ENCODE results near the gene NOL12.
"Not testable (repeated sequence)": the region's sequence is repeated elsewhere in the genome, so short reads cannot be mapped to it uniquely, and the experiment has no call there.

The NOL12 gene

GRCh38 chr22:37686002-37686982, at the start of gene NOL12:
Gene NOL12 (plus strand): TSS chr22:37686343. CDS start chr22:37686393, 50 bp downstream.
- DNase-seq: peak; percentile 88

GRCh38 chr22:37636949-37637273, 49.2 kb upstream of the NOL12 start:
- DNase-seq: no peak

GRCh38 chr22:37638391-37639069, 47.6 kb upstream of the NOL12 start:
- DNase-seq: no peak

DNA sequence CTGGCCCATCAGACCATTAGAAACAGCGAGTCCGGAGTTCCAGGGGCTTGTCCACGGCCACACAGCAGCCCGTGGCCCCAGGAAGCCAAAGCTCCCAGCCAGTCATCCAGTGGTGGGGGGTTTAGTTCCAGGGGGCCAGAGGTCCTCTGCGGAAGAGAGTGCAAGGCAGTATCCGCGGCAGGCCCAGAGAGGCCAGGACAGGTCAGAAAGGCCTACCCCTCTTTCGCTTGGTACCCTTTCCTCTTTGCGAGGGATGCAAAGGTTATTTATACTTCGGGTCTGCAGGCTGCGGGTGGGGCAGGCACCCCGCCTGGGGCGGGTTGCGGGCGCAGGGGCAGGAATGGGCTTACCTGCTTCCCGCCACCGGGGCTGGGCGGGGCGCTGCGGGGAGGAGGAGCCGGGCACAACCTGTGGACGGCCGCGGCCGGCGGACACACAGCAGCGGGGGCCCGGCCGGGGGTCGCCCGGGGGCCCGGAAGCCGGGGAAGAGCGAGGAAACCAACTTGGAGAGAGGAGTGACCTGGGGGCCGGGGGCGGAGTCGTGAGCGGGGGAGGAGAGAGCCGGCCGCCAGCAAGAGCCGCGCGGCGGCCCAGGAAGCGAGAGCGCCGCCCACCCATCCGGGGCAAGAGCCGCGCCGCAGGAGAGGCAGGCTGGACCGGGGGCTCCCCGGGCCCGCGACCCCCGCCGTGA, 46.9 kb upstream of the NOL12 start, which contains the start of gene SH3BP1:
SH3BP1 (plus strand) TSS at position 600 of the 691 bp plus-strand sequence. CDS start 119 bp downstream, outside the sequence.
- DNase-seq: peak; percentile 44

DNA sequence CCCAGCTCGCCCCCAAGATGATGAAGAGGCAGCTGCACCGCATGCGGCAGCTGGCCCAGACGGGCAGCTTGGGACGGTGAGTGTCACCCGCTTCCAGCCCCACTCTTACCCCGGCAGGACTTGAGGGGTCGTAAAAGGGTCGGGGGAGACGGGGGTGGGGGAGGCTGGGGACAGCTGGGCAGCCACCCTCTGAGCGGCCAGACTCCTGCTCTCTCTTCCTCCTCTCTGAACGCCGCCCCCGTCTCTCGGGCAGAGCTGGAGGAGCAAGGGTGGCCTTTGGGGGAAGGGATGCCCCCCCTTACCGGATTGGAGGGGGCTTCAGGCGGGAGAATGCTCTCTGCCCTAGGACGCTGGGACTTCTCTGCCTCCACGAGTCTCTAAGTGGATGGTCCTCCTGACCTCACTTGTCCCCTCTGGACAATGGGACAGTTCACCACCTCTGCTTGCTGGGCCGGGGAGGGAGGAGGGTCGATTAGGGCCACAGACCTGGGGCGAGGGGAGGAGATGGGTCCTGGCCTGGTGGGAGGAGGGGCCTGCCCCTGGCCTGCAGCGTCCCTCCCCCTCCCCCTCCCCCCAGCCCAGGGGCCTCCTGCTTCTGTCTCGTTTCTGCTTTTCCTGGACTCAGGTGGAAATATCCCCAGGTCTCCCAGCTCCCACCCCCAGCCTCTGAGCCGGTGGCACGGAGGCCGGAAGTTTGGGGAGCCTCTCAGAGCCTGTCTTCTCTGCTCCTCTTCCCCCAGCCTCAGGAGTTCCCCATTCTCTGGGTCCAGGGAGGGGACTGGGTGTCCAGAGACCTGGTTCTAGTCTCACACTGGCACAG, 46.2 kb upstream of the NOL12 start:
- DNase-seq: no peak

DNA sequence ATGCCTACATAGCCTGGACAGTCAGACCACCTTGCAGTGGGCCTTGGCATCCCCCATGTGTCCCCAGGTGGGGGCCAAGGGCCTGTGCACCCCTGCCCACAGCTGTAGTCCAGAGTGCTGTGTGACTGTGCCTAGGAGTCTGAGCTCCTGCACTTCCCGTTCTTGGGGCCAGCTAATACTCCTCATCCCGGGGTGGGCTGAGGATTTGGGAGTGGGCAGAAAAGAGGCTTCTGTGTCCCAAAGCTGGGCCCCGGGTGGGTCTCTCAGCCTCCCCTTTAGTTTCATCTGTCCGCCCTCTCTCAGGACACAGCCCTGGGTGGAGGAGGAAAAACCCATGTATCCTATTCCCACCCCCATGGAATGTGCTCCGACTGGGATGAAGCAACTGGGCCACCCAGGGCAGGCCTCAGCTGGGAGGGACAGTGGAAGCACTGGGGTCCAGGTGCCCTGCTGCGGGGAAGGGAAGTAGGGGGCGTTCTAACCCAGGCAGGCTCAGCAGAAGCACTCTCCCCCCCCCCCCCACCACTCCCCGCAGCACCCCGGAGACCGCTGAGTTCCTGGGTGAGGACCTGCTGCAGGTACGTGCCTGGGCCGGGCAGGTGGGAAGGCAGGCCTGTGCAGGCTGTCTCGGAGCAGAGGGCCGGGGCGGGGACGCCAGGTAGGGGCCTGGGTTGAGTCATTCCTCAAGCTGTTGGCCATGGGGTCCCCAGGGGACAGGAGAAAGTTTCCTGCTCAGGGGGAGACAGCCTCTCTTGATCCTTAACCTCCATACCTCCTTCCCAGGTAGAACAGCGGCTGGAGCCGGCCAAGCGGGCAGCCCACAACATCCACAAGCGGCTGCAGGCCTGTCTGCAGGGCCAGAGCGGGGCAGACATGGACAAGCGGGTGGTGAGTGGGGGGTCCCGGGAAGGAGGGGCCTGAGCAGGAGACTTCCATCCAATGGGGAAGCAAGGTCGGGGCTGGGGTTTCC, 45.3 kb upstream of the NOL12 start:
- DNase-seq: no peak

- no peak for DNase-seq
Measured at GRCh38 chr22:37641561-37641949, 44.6 kb upstream of the NOL12 start.

DNA sequence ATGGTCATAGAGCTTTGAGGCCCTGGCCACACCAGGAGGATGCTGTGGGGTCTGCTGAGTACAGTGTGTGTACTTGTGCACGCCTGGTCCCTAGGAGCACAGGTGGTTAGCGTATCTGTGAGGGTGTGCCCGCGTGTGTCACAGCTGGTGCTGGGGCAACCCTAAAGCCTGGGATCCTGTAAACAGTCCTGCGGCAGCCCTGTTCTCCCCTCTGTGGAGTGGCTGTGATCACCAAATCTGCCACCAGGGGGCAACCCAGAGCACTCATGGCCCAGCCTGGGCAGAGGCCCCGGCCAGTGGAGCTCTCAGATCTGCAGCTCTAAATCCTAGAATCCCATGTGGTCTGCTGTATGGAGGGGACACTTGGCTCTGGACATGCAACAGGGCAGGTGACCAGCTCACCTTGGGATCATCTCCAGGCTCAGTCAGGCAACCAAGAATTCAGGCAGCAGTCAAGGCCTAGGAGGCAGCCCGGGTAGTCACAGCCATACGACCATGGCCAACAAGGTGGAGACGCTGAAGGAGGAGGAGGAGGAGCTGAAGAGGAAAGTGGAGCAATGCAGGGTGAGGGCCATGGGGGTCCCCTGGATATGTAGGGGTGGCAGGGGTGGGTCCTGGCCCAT, 42.8 kb upstream of the NOL12 start:
- DNase-seq: peak; percentile 59

DNA sequence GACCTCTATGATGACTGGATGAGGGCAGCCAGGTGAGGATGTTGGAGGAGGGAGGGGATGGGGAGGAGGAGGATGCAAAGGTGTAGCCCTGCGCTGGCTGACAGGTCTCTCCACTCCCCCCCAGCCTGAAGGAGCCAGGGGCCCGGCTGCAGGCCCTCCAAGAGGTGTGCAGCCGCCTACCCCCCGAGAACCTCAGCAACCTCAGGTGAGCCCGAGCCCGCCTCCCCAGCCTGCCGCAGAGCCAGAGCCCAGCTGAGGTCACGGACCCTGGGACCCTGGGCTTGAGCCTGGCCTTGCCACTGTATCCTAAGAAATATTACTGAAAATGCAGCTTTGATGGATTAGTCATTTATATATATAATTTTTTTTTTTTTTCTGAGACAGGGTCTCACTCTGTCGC, 38.8 kb upstream of the NOL12 start:
- DNase-seq: no peak

- DNase-seq: no peak
Measured at GRCh38 chr22:37647928-37648327, 38.2 kb upstream of the NOL12 start.

GRCh38 chr22:37650463-37651136, 35.5 kb upstream of the NOL12 start:
- no peak for DNase-seq

- no peak for DNase-seq
Measured at GRCh38 chr22:37654563-37655251, 31.4 kb upstream of the NOL12 start.

DNA sequence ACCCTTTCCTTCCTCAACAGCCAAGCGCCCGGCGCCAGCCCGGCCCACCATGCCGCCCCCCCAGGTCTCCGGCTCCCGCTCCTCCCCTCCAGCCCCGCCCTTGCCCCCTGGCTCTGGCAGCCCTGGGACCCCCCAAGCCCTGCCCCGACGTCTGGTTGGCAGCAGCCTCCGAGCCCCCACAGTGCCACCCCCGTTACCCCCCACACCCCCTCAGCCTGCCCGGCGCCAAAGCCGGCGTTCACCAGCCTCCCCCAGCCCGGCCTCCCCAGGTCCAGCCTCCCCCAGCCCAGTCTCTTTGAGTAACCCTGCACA, 30.9 kb upstream of the NOL12 start:
- no peak for DNase-seq

- not testable (repeated sequence) for DNase-seq
Measured at GRCh38 chr22:37656583-37656982, 29.6 kb upstream of the NOL12 start.

DNA sequence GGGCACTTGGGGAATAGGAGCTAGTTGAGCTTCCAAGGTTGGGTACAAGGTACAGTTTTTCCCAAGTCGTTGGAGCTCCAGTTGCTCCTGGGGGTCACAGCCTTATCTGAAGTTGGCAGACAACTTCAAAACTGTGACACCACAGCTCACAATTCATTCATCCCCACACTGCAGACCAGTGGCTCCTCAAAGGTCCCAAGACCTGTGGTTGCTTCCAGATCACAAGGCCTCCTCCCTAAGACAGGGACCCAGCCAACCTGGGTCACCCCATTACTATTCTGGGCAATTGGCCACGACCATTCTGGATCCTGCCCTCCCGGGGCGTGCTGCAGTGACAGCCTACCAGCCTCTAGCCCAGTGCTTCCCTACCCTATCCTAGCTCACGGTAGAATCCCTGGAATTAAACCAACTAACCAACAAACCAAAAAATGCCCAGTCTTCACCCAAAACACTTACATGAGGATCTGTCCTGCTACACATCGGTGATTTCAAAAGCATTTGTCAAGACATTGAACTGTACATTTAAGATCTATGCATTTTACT, 28.5 kb upstream of the NOL12 start:
- DNase-seq: peak; percentile 21

GRCh38 chr22:37658133-37659065, 27.7 kb upstream of the NOL12 start, which contains the start of gene PDXP:
Gene PDXP (plus strand): TSS chr22:37658723. CDS start chr22:37658783, 60 bp downstream.
- DNase-seq: peak; percentile 100

DNA sequence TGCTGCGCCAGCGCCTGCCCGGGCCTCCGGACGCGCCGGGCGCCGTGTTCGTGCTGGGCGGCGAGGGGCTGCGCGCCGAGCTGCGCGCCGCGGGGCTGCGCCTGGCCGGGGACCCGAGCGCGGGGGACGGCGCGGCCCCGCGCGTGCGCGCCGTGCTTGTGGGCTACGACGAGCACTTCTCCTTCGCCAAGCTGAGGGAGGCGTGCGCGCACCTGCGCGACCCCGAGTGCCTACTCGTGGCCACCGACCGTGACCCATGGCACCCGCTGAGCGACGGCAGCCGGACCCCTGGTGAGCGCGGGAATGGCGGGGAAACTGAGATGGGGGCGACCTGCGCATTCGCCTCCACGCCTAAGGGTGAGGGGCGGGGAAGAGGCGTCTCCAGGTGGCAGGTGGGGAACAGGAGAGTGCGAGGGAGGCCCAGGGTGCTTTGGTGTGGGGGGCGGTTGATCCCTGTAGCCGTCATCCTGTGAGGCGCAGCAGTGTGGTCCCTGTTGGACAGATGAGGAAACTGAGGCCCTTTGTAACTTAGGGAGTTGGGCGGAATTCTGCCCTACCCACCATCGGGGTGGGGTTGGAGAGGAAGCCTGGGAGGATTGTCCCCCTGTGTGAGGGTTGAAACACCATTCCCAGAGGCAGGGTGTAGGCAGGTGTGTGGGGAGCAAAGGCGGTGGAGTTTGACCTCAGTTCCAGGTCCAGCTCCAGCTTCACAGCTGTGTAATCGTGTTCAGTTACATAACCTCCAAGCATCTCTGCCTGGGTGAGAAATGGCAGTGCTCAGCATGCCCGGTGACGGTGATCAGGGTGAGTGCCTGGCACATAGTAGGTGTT, 26.9 kb upstream of the NOL12 start:
- no peak for DNase-seq

All from fibroblast of skin of right biceps (primary cell).